Ishikawa (cell line): ENCODE measurements around the gene TMUB2.
A peak's percentile ranks its signal among the peaks of the same experiment; 100 is the strongest.

Experiments
- CEBPB ChIP-seq: IDR thresholded peaks from 2 replicates; pipeline ENCODE4 v1.6.1; 2012
- CREB1 ChIP-seq: IDR thresholded peaks from 2 replicates; pipeline ENCODE4 v1.6.1; 2012; ENCODE audit warnings: low read depth
- EGR1 ChIP-seq: IDR thresholded peaks from 2 replicates; pipeline ENCODE4 v1.6.1; 2012
- EP300 ChIP-seq: IDR thresholded peaks from 2 replicates; pipeline ENCODE4 v1.6.1; 2012; ENCODE audit warnings: borderline replicate concordance
- FOXM1 ChIP-seq: IDR thresholded peaks from 2 replicates; pipeline ENCODE4 v1.6.1; 2012; ENCODE audit warnings: low read depth, borderline replicate concordance
- NFIC ChIP-seq: IDR thresholded peaks from 2 replicates; pipeline ENCODE4 v1.6.1; 2012
- RAD21 ChIP-seq: IDR thresholded peaks from 2 replicates; pipeline ENCODE4 v1.6.1; 2012; ENCODE audit warnings: low read depth
- REST ChIP-seq: IDR thresholded peaks from 2 replicates; pipeline ENCODE4 v1.6.1; 2012; ENCODE audit warnings: low read depth, mild to moderate bottlenecking
- TAF1 ChIP-seq: IDR thresholded peaks from 2 replicates; pipeline ENCODE4 v1.6.1; 2012; ENCODE audit warnings: low read depth, mild to moderate bottlenecking
- TCF12 ChIP-seq: IDR thresholded peaks from 2 replicates; pipeline ENCODE4 v1.6.1; 2012; ENCODE audit warnings: low read depth
- TEAD4 ChIP-seq: IDR thresholded peaks from 2 replicates; pipeline ENCODE4 v1.6.1; 2012
- USF1 ChIP-seq: IDR thresholded peaks from 2 replicates; pipeline ENCODE4 v1.6.1; 2012
- YY1 ChIP-seq: IDR thresholded peaks from 2 replicates; pipeline ENCODE4 v1.6.1; 2012; ENCODE audit warnings: low read depth
- ZBTB7A ChIP-seq: IDR thresholded peaks from 2 replicates; pipeline ENCODE4 v1.6.1; 2012; ENCODE audit warnings: low read depth
- TF ChIP-seq, protein P1 (sequence below): IDR thresholded peaks from 2 replicates; pipeline ENCODE4 v1.6.1; 2012

Gene TMUB2

DNA sequence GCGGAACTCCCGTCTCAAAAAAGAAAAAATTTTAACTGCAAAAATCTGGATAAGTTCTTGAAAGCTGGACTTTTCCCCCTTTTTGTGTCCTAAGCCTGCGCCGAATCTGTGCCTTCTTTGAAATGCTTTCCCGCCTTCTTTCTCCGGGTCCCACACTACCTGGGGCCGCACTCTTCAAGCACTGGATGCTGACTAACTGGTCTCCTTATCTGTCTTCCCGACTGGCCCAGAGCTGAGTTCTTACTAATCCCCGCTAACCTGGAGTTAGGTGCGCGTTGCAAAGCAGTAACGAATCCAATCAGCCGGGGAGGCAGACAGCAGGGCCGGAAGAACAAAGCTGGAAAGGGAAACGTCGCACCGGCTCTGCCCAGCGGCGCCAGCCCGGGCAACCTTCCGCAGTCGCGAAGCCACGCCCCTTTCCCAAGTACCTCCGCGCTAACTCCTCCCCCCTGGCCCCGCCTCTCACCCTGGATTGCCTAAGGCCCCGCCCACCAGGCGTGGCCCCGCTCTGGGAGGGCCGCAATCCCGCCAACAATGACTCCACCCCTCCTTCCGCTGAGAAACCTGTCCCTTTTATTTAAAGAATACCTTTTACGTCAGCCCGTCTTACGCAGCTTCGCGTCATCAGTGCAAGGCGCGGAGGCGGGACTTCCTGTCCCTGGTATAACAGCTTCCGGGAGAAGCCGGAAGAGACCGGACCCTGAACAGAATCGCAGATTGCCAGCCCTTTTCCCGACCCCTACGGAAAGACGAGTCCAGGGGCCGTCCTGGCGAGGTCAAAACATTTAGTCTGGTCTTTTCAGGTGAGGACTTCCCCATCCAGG is at the start of gene TMUB2:
TSS of gene TMUB2 (plus strand) at position 666 of the 824 bp plus-strand sequence. CDS start 737 bp downstream, outside the sequence.
- TF ChIP-seq CEBPB (no peak), RAD21 (no peak), YY1 (0 out of 2 replicates have a peak, but pooled peaks have one; percentile 13), EGR1 (no peak), USF1 (peak; percentile 21; the same call in 1 of the 2 replicates), CREB1 (peak; percentile 100), REST (no peak), EP300 (no peak; the same call in 1 of the 2 replicates), TCF12 (no peak; the same call in 1 of the 2 replicates), NFIC (0 out of 2 replicates have a peak, but pooled peaks have one; percentile 4), TEAD4 (0 out of 2 replicates have a peak, but pooled peaks have one; percentile 3), TAF1 (peak; percentile 89), FOXM1 (no peak; the same call in 1 of the 2 replicates), ZBTB7A (no peak)
- TF ChIP-seq, protein P1, sequence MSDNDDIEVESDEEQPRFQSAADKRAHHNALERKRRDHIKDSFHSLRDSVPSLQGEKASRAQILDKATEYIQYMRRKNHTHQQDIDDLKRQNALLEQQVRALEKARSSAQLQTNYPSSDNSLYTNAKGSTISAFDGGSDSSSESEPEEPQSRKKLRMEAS: no peak; the same call in none of the 2 replicates

GRCh38 chr17:44137891-44138709 is 48.7 kb upstream of the TMUB2 start:
- no peak for TF ChIP-seq YY1
- TF ChIP-seq CEBPB: peak; percentile 45; the same call in 1 of the 2 replicates
- no peak for TF ChIP-seq USF1
- peak; percentile 90 for TF ChIP-seq ZBTB7A
- peak; percentile 35; the same call in 1 of the 2 replicates for TF ChIP-seq NFIC
- no peak for TF ChIP-seq REST
- peak; percentile 82 for TF ChIP-seq EGR1
- TF ChIP-seq TCF12: peak; percentile 61
- peak; percentile 46; the same call in 1 of the 2 replicates for TF ChIP-seq EP300
- TF ChIP-seq, protein P1: peak; percentile 76
- TF ChIP-seq TEAD4: peak; percentile 58
- TF ChIP-seq CREB1: 0 out of 2 replicates have a peak, but pooled peaks have one; percentile 37

- TF ChIP-seq CEBPB (no peak), CREB1 (no peak), TAF1 (no peak)
Observed at GRCh38 chr17:44144966-44145739, 41.6 kb upstream of the TMUB2 start.

- TF ChIP-seq CEBPB (no peak), EGR1 (no peak), ZBTB7A (no peak), TAF1 (no peak), EP300 (no peak), RAD21 (no peak), TEAD4 (no peak)
- TF ChIP-seq, protein P1: no peak
Observed at GRCh38 chr17:44146375-44147346, 40.1 kb upstream of the TMUB2 start.
